ENCODE results near the gene PLCE1. TPM values are rescaled to one million over a fixed set of nuclear protein-coding genes. Genes with fewer than 3 reads are reported as not detected.

The PLCE1 gene
- total and polyA plus RNA-seq, 2 donors (not counting 3 experiments of a cell fraction or from before 2014, with no cell fraction given) = 0.01 to 0.04 TPM

DNA sequence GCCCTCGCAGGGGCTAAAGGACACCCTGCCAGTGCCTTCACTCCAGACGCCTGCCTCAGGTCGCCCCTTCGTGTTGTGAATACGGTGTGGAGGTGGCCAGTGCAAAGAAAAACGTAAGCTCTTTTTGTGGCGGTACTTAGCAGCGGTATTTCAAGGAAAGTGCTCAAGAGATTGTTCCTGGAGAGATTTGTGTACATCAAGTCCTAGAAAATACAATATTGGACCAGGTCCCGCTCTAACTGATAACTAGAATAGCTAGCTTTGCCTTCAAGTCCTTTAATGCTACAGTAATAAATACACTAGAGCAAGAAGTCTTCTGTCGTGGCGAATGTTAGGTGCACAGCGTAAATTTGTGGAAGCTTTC is 689 bp downstream of the PLCE1 start:
- no peaks in the 10 kb centered on the region for H3K79me2 ChIP-seq (ENCODE audit: control insufficient read depth, insufficient read depth, low read length)
- dilution Hi-C loops (cut with MboI; ENCODE audit: extremely low pct_ligation_motif_present, low sequenced_read_pairs) = no loop called here
- H2AFZ ChIP-seq (ENCODE audit: low read depth, low read length) = no peak overlapping the region
- H3K9me3 ChIP-seq (replicated peaks; ENCODE audit: control insufficient read depth, insufficient read depth, low read length) = no peaks in the 10 kb centered on the region
- H3K27me3 ChIP-seq (ENCODE audit: control insufficient read depth in 2 of 2, insufficient read depth in 2 of 2, low read length in 2 of 2) = peaks cover 21 to 37% of the 10 kb centered on the region in 2 experiments
- FAIRE-seq = no peak
- no peaks in the 10 kb centered on the region for H3K9me1 ChIP-seq (replicated peaks; ENCODE audit: control insufficient read depth, extremely low read depth, insufficient read depth, low read length)
- intact Hi-C loops (cut with micrococcal nuclease) = no loop called here
- peaks cover 4% of the 10 kb centered on the region for H3K4me1 ChIP-seq (ENCODE audit: control insufficient read depth, extremely low read depth, insufficient read depth, low read length)
- no peak overlapping the region for H3K27ac ChIP-seq (ENCODE audit: insufficient read depth, low read depth, low read length)
- no peak for DNase-seq (ENCODE audit: low read depth, low spot score)
- peak overlapping the region in 1 of 3 experiments; percentile 7 for H3K4me3 ChIP-seq (replicated peaks in 1 of 3; ENCODE audit: insufficient read depth in 1 of 3, low read depth in 1 of 3, low read length in 3 of 3)
- no peaks in the 10 kb centered on the region for H3K36me3 ChIP-seq (ENCODE audit: control insufficient read depth in 2 of 2, extremely low read depth in 1 of 2, insufficient read depth in 2 of 2, low read length in 2 of 2)
- TF ChIP-seq MYC (IDR thresholded peaks at IDR 0.05; ENCODE audit: low read depth, low read length) = no peak
- TF ChIP-seq EZH2 (IDR thresholded peaks at IDR 0.05; ENCODE audit: borderline replicate concordance, low read depth, low read length, severe bottlenecking) = peak; percentile 74
- no peak for TF ChIP-seq CTCF (IDR thresholded peaks at IDR 0.05; ENCODE audit: extremely low read depth in 1 of 2, insufficient read depth in 1 of 2, low read depth in 1 of 2, low read length in 2 of 2)
- H4K20me1 ChIP-seq (replicated peaks; ENCODE audit: control insufficient read depth, extremely low read depth, insufficient read depth, low read length) = no peaks in the 10 kb centered on the region
- ChIA-PET CTCF (no interaction called here), POLR2A (no interaction called here)
- H3K4me2 ChIP-seq (ENCODE audit: insufficient read depth, low read length) = no peak overlapping the region
- no TSS peak for BruUV-seq (replicated peaks)
- H3K9ac ChIP-seq (replicated peaks; ENCODE audit: extremely low read depth, insufficient read depth, low read length) = no peak overlapping the region

GRCh38 chr10:93995182-93995581 is 1.5 kb downstream of the PLCE1 start:
- Histone ChIP-seq H2AFZ (ENCODE audit: low read depth, low read length) (no peak overlapping the region), H3K9me3 (replicated peaks; ENCODE audit: control insufficient read depth, insufficient read depth, low read length) (no peaks in the 10 kb centered on the region), H3K79me2 (ENCODE audit: control insufficient read depth, insufficient read depth, low read length) (no peaks in the 10 kb centered on the region), H3K4me1 (ENCODE audit: control insufficient read depth, extremely low read depth, insufficient read depth, low read length) (peaks cover 4% of the 10 kb centered on the region), H3K9ac (replicated peaks; ENCODE audit: extremely low read depth, insufficient read depth, low read length) (no peak overlapping the region), H3K4me2 (ENCODE audit: insufficient read depth, low read length) (no peak overlapping the region), H3K27me3 (ENCODE audit: control insufficient read depth in 2 of 2, insufficient read depth in 2 of 2, low read length in 2 of 2) (peaks cover 21 to 37% of the 10 kb centered on the region in 2 experiments), H4K20me1 (replicated peaks; ENCODE audit: control insufficient read depth, extremely low read depth, insufficient read depth, low read length) (no peaks in the 10 kb centered on the region), H3K36me3 (ENCODE audit: control insufficient read depth in 2 of 2, extremely low read depth in 1 of 2, insufficient read depth in 2 of 2, low read length in 2 of 2) (no peaks in the 10 kb centered on the region), H3K27ac (ENCODE audit: insufficient read depth, low read depth, low read length) (no peak overlapping the region), H3K9me1 (replicated peaks; ENCODE audit: control insufficient read depth, extremely low read depth, insufficient read depth, low read length) (no peaks in the 10 kb centered on the region), H3K4me3 (replicated peaks in 1 of 3; ENCODE audit: insufficient read depth in 1 of 3, low read depth in 1 of 3, low read length in 3 of 3) (no peak overlapping the region)
- TF ChIP-seq POLR2AphosphoS5 (IDR thresholded peaks at IDR 0.05; ENCODE audit: insufficient read depth, low read depth, low read length) (no peak), FOS (IDR thresholded peaks at IDR 0.05; ENCODE audit: borderline replicate concordance, insufficient read depth, low read length) (no peak), GATA2 (IDR thresholded peaks at IDR 0.05; ENCODE audit: insufficient read depth, insufficient read length, low read depth, low read length) (no peak), POLR2A (IDR thresholded peaks at IDR 0.05; ENCODE audit: low read depth, low read length) (no peak), CTCF (IDR thresholded peaks at IDR 0.05; ENCODE audit: extremely low read depth in 1 of 2, insufficient read depth in 1 of 2, low read depth in 1 of 2, low read length in 2 of 2) (no peak), JUN (IDR thresholded peaks at IDR 0.05; ENCODE audit: borderline replicate concordance, insufficient read depth, insufficient read length, low read depth) (no peak)
- TF ChIP-seq, protein P1, sequence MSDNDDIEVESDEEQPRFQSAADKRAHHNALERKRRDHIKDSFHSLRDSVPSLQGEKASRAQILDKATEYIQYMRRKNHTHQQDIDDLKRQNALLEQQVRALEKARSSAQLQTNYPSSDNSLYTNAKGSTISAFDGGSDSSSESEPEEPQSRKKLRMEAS (IDR thresholded peaks at IDR 0.05; ENCODE audit: insufficient read depth, insufficient read length) = no peak
- no peak for FAIRE-seq
- dilution Hi-C loops (cut with MboI; ENCODE audit: extremely low pct_ligation_motif_present, low sequenced_read_pairs) = no loop called here
- ChIA-PET CTCF (no interaction called here), POLR2A (no interaction called here)
- BruUV-seq (replicated peaks) = no TSS peak
- DNase-seq (ENCODE audit: low read depth, low spot score) = no peak
- intact Hi-C loops (cut with micrococcal nuclease) = no loop called here

Data from endothelial cell of umbilical vein (primary cell).